HFFc6 (cell line): ENCODE measurements around the gene SNX21. TPM values are rescaled to one million over a fixed set of nuclear protein-coding genes. Genes with fewer than 3 reads are reported as not detected.

Experiments
- DNase-seq: peaks from one replicate; pipeline ENCODE4 v3.0.0-alpha.2; 2018
- H3K27ac Mint-ChIP-seq: 2 replicates; pipeline ENCODE4 v1.8.0; 2020; ENCODE audit warnings: mild to moderate bottlenecking, mixed read lengths
- H3K27me3 Mint-ChIP-seq: 2 replicates; pipeline ENCODE4 v1.8.0; 2021; ENCODE audit warnings: mild to moderate bottlenecking, moderate library complexity, mixed read lengths; ENCODE audit not compliant: insufficient read depth
- H3K36me3 Mint-ChIP-seq: 2 replicates; pipeline ENCODE4 v1.8.0; 2021; ENCODE audit warnings: low read depth, mixed read lengths
- H3K4me1 Mint-ChIP-seq: 2 replicates; pipeline ENCODE4 v1.8.0; 2020; ENCODE audit warnings: low read depth, mixed read lengths
- H3K4me3 Mint-ChIP-seq: 2 replicates; pipeline ENCODE4 v1.8.0; 2020; ENCODE audit warnings: mild to moderate bottlenecking, moderate library complexity, mixed read lengths
- H3K9me3 Mint-ChIP-seq: 2 replicates; pipeline ENCODE4 v1.8.0; 2020; ENCODE audit warnings: mild to moderate bottlenecking, mixed read lengths
- total RNA-seq, 6 experiments: library from RNA; stranded (reverse); fragmentation: NEBNext Ultra II Directional; extraction: Animal tissue kit (Norgen Biotek cat#: 25700); gene quantifications; 2 replicates in 1 of 6; 3 replicates in 5 of 6; pipeline ENCODE4 v1.2.3, GENCODE V29; 2021
- TF ChIP-seq, protein P1 (sequence below): fragments of 200-600 bp; sonication (generic); IDR thresholded peaks from 2 replicates; pipeline ENCODE4 v1.5.0; 2021; ENCODE audit warnings: antibody characterized with exemption, mild to moderate bottlenecking

The SNX21 gene
- total RNA-seq, 6 experiments from 2014 or later = 21.9 to 25.1 (median 22.7) TPM

- no peak overlapping the region for H3K4me3 Mint-ChIP-seq
- TF ChIP-seq, protein P1, sequence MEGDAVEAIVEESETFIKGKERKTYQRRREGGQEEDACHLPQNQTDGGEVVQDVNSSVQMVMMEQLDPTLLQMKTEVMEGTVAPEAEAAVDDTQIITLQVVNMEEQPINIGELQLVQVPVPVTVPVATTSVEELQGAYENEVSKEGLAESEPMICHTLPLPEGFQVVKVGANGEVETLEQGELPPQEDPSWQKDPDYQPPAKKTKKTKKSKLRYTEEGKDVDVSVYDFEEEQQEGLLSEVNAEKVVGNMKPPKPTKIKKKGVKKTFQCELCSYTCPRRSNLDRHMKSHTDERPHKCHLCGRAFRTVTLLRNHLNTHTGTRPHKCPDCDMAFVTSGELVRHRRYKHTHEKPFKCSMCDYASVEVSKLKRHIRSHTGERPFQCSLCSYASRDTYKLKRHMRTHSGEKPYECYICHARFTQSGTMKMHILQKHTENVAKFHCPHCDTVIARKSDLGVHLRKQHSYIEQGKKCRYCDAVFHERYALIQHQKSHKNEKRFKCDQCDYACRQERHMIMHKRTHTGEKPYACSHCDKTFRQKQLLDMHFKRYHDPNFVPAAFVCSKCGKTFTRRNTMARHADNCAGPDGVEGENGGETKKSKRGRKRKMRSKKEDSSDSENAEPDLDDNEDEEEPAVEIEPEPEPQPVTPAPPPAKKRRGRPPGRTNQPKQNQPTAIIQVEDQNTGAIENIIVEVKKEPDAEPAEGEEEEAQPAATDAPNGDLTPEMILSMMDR = no peak
- no peaks in the 10 kb centered on the region for H3K9me3 Mint-ChIP-seq
- no peak overlapping the region for H3K27ac Mint-ChIP-seq
- peaks cover 8% of the 10 kb centered on the region; the same call in 1 of the 2 replicates for H3K36me3 Mint-ChIP-seq
- H3K27me3 Mint-ChIP-seq = peaks cover 2% of the 10 kb centered on the region; the same call in 1 of the 2 replicates
- H3K4me1 Mint-ChIP-seq = no peaks in the 10 kb centered on the region
- DNase-seq = no peak
Measured at GRCh38 chr20:45848969-45849582, 15.5 kb downstream of the SNX21 start.

DNA sequence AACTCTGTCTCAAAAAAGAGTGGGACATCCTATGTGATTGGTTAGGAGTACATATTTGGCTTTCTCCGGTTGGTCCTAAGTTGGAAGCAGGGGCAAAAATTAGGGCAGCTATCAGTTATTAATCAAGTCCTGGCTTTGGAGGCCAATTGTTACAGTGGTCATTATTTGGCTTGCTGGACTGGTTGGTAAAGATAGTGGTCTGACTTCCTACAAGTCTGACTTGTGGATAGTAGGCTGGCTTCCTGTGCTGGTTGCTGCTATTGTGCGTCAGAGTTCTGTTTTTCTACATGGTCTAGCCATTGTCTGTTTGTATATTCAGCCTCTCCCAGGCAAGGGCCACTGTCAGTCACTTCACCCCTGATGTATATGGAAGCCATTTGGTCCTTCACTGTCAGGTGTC is 16.6 kb downstream of the SNX21 start:
- H3K27me3 Mint-ChIP-seq = no peaks in the 10 kb centered on the region
- no peak overlapping the region for H3K27ac Mint-ChIP-seq
- TF ChIP-seq, protein P1 = no peak
- no peak for DNase-seq
- no peak overlapping the region for H3K4me3 Mint-ChIP-seq
- H3K9me3 Mint-ChIP-seq = no peaks in the 10 kb centered on the region
- no peaks in the 10 kb centered on the region for H3K4me1 Mint-ChIP-seq
- H3K36me3 Mint-ChIP-seq = peaks cover 12% of the 10 kb centered on the region; the same call in 1 of the 2 replicates

DNA sequence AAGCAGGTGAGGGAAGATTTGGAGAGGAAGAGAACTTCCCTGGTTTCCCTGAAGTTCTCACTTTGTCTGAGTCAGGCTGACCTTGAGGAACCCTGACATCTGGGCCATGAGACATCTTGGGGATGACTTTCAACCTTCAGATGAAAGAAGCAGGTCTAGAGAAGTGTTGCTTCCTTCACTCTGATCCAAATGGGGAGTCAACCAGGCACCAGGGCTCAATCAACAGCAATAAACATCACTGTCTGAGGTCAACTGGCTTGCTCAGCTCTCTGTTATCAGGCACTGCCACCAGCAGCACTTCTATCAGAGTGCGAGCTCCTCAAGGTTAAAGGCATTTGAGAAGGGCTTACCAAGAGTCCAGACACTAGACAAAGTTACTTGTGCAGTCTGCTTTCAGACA is 17.3 kb downstream of the SNX21 start:
- DNase-seq = no peak
- Mint-ChIP-seq H3K9me3 (no peaks in the 10 kb centered on the region), H3K27ac (no peak overlapping the region), H3K36me3 (peaks cover 12% of the 10 kb centered on the region; the same call in 1 of the 2 replicates), H3K4me3 (no peak overlapping the region), H3K4me1 (peaks cover 3% of the 10 kb centered on the region; the same call in 1 of the 2 replicates), H3K27me3 (no peaks in the 10 kb centered on the region)
- TF ChIP-seq, protein P1 = no peak

DNA sequence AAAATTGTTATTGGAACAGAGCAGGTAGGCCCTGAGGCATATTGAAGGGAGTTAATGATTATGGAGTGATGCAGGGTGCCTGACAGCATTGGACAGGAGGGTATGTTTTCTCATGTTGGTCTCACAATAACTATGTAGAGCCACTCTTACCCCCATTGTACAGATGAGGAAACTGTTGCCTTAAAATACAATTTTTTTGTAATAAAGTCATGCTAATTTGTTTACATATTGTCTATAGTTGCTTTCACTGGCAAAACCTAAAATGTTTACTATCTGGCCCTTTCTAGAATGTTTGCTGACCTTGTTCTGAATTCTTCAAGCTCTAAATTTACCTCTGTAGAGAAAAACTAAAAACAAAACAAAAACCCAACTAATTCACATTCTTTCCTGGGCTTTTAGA is 17.9 kb downstream of the SNX21 start:
- Mint-ChIP-seq H3K36me3 (peaks cover 13% of the 10 kb centered on the region; the same call in 1 of the 2 replicates), H3K9me3 (no peaks in the 10 kb centered on the region), H3K4me3 (no peak overlapping the region), H3K27me3 (no peaks in the 10 kb centered on the region), H3K4me1 (peaks cover 9% of the 10 kb centered on the region; the same call in 1 of the 2 replicates), H3K27ac (no peak overlapping the region)
- DNase-seq = no peak
- TF ChIP-seq, protein P1 = no peak

DNA sequence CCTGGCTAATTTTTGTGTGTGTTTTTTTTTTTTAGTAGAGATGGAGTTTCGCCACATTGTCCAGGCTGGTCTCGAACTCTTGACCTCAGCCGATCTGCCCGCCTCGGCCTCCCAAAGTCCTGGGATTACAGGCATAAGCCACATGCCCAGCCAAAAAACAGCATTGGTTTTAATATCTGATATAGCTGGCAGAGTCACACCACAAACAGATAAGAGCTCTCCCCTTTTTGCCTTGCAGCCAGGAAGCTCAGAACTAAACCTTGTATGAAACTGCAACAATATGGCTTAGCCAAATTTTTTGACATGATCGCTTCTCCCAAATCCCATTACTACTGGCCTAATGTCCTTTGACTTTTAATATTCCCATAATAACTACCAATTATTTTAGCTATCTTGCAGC is 18.7 kb downstream of the SNX21 start:
- Mint-ChIP-seq H3K27me3 (peaks cover 3% of the 10 kb centered on the region; the same call in 1 of the 2 replicates), H3K9me3 (no peaks in the 10 kb centered on the region), H3K4me3 (no peak overlapping the region), H3K4me1 (peaks cover 10% of the 10 kb centered on the region; the same call in 1 of the 2 replicates), H3K27ac (no peak overlapping the region), H3K36me3 (peaks cover 17% of the 10 kb centered on the region; the same call in 1 of the 2 replicates)
- TF ChIP-seq, protein P1 = no peak
- DNase-seq = no peak
